Right ventricle myocardium superior (tissue), 1 donor: ENCODE results near the gene GARNL3. TPM values are rescaled to one million over a fixed set of nuclear protein-coding genes. Genes with fewer than 3 reads are reported as not detected.

ENCODE experiments used
- ATAC-seq: fragments of 200-7000 bp; cut with Tn5 transposase; one replicate; pipeline ENCODE4 v1.9.1; 2020; ENCODE audit warnings: mild to moderate bottlenecking; ENCODE audit not compliant: poor library complexity
- DNase-seq: peaks from one replicate; pipeline ENCODE4 v3.0.0-alpha.2; 2020
- intact Hi-C: fragments of 100-400 bp; cut with DNase I; formaldehyde crosslinking; loops from one replicate; pipeline ENCODE4 v1.11.2; 2022
- total RNA-seq: library from RNA; stranded (reverse); fragmentation: NEBNext Ultra II Directional; extraction: Animal tissue kit (Norgen Biotek cat#: 25700); gene quantifications from one replicate; pipeline ENCODE4 v1.2.1, GENCODE V29; 2021
- donor health status: DM: no; HTN: yes; CAD: no; lungs with severe emphysema.

Gene GARNL3
- total RNA-seq, 1 donor from 2014 or later, result 12.6 TPM

- ATAC-seq (no peak), DNase-seq (no peak)
- intact Hi-C loops, result no loop called here
Measured at GRCh38 chr9:127437497-127438264, 173.1 kb downstream of the GARNL3 start.

DNA sequence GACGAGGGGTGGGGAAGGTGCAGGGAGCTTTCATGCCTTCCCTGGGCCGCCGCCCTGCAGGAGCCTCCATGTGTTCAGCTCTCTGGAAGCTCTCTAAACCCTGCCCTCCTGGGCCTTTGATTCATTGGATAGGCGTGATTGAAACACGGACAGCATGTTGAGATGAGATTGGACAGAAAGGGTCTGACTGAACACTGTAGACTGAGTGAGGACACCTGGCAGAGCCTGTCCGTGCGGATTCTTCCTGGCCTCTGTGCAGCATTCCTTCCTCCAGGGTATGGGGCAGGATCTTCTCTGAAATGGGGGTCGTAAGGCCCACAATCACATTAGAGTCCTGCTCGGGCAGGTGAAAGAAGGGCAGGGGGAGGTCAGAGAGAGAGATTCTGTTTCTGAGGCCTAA lies 173.8 kb downstream of the GARNL3 start:
- DNase-seq (no peak), ATAC-seq (no peak)
- intact Hi-C loops, result no loop called here

Other genes with a start within 250 kb of the GARNL3 start
- gene ANGPTL2, start 142.1 kb upstream of the GARNL3 start, total RNA-seq, result 32.6 TPM
- 16.6 TPM for gene SLC2A8, start 132.4 kb downstream of the GARNL3 start, total RNA-seq
- gene ZNF79, start 159.6 kb downstream of the GARNL3 start, total RNA-seq, result 5.8 TPM
- 628 TPM for gene RPL12, start 186.6 kb downstream of the GARNL3 start, total RNA-seq
- 52.1 TPM for gene LRSAM1, start 186.7 kb downstream of the GARNL3 start, total RNA-seq